HepG2 (cell line): ENCODE results near the gene RBM12. TPM values are rescaled to one million over a fixed set of nuclear protein-coding genes. Genes with fewer than 3 reads are reported as not detected.

Experiments used
- ATAC-seq: fragments of 200-7000 bp; cut with Tn5 transposase; 3 replicates; pipeline ENCODE4 v1.9.1; 2020; ENCODE audit warnings: mild to moderate bottlenecking, moderate library complexity
- BruUV-seq: library from RNA; stranded (reverse); fragments of 400-500 nt; replicated peaks from 2 replicates; lab custom pipeline; 2021; lab: Mats Ljungman, UMichigan
- CTCF ChIA-PET: fragments of 300-600 bp; formaldehyde crosslinking; extraction: SDS; loops from one replicate; lab custom pipeline; 2021; ENCODE audit warnings: low total read pairs, inconsistent platforms, low intra/inter-chr PET ratio; lab: Yijun Ruan, JAX
- POLR2A ChIA-PET: fragments of 350-600 bp; sonication (Branson Sonifier 250); formaldehyde crosslinking; loops from one replicate; lab custom pipeline; 2020; ENCODE audit warnings: antibody characterized with exemption, inconsistent platforms; lab: Yijun Ruan, JAX
- DNase-seq: peaks from one replicate; pipeline ENCODE4 v3.0.0-alpha.2; 2015; ENCODE audit warnings: low spot score
- FAIRE-seq: peaks from 3 replicates; lab custom pipeline; 2011; peaks lifted over from hg19 to GRCh38; lab: Jason Lieb, UNC
- H2AFZ ChIP-seq: one replicate; pipeline ENCODE4 v1.6.1; 2011; ENCODE audit warnings: low read length, inconsistent platforms
- H3K27ac ChIP-seq: fragments of 300-600 bp; 3 replicates; pipeline ENCODE4 v1.8.0; 2011; ENCODE audit warnings: mixed run types, mild to moderate bottlenecking, mixed read lengths, low read length, inconsistent platforms; ENCODE audit not compliant: insufficient read depth; ENCODE audit errors: extremely low read length
- H3K27me3 ChIP-seq, 2 experiments: fragments of 200-600 bp in 1 of 2; 2 replicates in 1 of 2; 3 replicates in 1 of 2; pipeline versions ENCODE4 v1.6.0 to v1.8.0; 2011; ENCODE audit warnings: low read length in 2 of 2, mild to moderate bottlenecking in 2 of 2, moderate library complexity in 2 of 2, inconsistent platforms in 1 of 2; ENCODE audit not compliant: insufficient read depth in 2 of 2, control insufficient read depth in 1 of 2
- H3K36me3 ChIP-seq, 2 experiments: fragments of 200-600 bp in 1 of 2; replicated peaks in 1 of 2; 2 replicates in 1 of 2; 3 replicates in 1 of 2; pipeline versions ENCODE4 v1.5.1 to v1.8.0; 2011; ENCODE audit warnings: low read length in 2 of 2, inconsistent platforms in 1 of 2; ENCODE audit not compliant: insufficient read depth in 2 of 2, control insufficient read depth in 1 of 2
- H3K4me1 ChIP-seq: 2 replicates; pipeline ENCODE4 v1.5.1; 2012; ENCODE audit warnings: low read length, inconsistent platforms; ENCODE audit not compliant: insufficient read depth
- H3K4me2 ChIP-seq: 2 replicates; pipeline ENCODE4 v1.6.0; 2011; ENCODE audit warnings: low read depth, low read length, inconsistent platforms
- H3K4me3 ChIP-seq, 3 experiments: fragments of 200-600 bp in 1 of 3; sonication (generic), shearing (Covaris generic) in 1 of 3; replicated peaks in 1 of 3; 2 replicates each; pipeline ENCODE4 v1.5.1; 2011 to 2016; ENCODE audit warnings: low read length in 3 of 3, inconsistent platforms in 2 of 3, low read depth in 2 of 3, mild to moderate bottlenecking in 2 of 3, control low read depth in 1 of 3, mixed read lengths in 1 of 3; ENCODE audit not compliant: insufficient read depth in 1 of 3
- H3K79me2 ChIP-seq: one replicate; pipeline ENCODE4 v1.6.1; 2011; ENCODE audit warnings: low read length, inconsistent platforms; ENCODE audit not compliant: insufficient read depth
- H3K9ac ChIP-seq: 2 replicates; pipeline ENCODE4 v1.6.0; 2011; ENCODE audit warnings: mild to moderate bottlenecking, low read depth, low read length, inconsistent platforms; ENCODE audit not compliant: insufficient read depth
- H3K9me3 ChIP-seq: 2 replicates; pipeline ENCODE4 v1.5.1; 2012; ENCODE audit warnings: mild to moderate bottlenecking, low read length
- H4K20me1 ChIP-seq: 2 replicates; pipeline ENCODE4 v1.6.0; 2011; ENCODE audit warnings: inconsistent platforms, mild to moderate bottlenecking, low read length, moderate library complexity; ENCODE audit not compliant: insufficient read depth
- HNF4G ChIP-seq, 2 experiments: sonication (generic) in 1 of 2; formaldehyde crosslinking in 1 of 2; IDR thresholded peaks; 2 replicates each; pipeline versions ENCODE4 v1.4.0 to v1.6.1; 2011 to 2020; ENCODE audit warnings: borderline replicate concordance in 2 of 2, low read depth in 2 of 2, mild to moderate bottlenecking in 2 of 2, low read length in 1 of 2, missing genetic modification reagents in 1 of 2, moderate library complexity in 1 of 2
- HNRNPL ChIP-seq: fragments of 200-400 bp; formaldehyde crosslinking; IDR thresholded peaks from 2 replicates; pipeline ENCODE4 v1.6.1; 2017; ENCODE audit warnings: mild to moderate bottlenecking, low read depth, low read length
- MED8 ChIP-seq: sonication (generic); formaldehyde crosslinking; IDR thresholded peaks from 2 replicates; pipeline ENCODE4 v1.8.1; 2023; ENCODE audit warnings: mild to moderate bottlenecking, missing genetic modification reagents; ENCODE audit not compliant: insufficient replicate concordance
- MXD4 ChIP-seq: IDR thresholded peaks from 2 replicates; pipeline ENCODE4 v1.6.1; 2016; ENCODE audit warnings: mild to moderate bottlenecking, missing biosample characterization, missing genetic modification reagents
- PBX3 ChIP-seq: sonication (generic); formaldehyde crosslinking; IDR thresholded peaks from 2 replicates; pipeline ENCODE4 v1.8.1; 2023; ENCODE audit warnings: missing genetic modification reagents, inconsistent platforms, borderline replicate concordance
- PHF20 ChIP-seq: sonication (generic); formaldehyde crosslinking; IDR thresholded peaks from 2 replicates; pipeline ENCODE4 v1.5.0; 2020; ENCODE audit warnings: mild to moderate bottlenecking, missing genetic modification reagents
- TBP ChIP-seq: sonication (generic); formaldehyde crosslinking; IDR thresholded peaks from 2 replicates; pipeline ENCODE4 v1.5.0; 2020; ENCODE audit warnings: missing genetic modification reagents
- TOE1 ChIP-seq: sonication (generic); formaldehyde crosslinking; IDR thresholded peaks from 2 replicates; pipeline ENCODE4 v1.4.0; 2020; ENCODE audit warnings: mild to moderate bottlenecking, missing genetic modification reagents
- XBP1 ChIP-seq: sonication (generic); formaldehyde crosslinking; IDR thresholded peaks from 2 replicates; pipeline ENCODE4 v1.5.0; 2020; ENCODE audit warnings: missing genetic modification reagents
- ZBTB44 ChIP-seq: sonication (generic); formaldehyde crosslinking; IDR thresholded peaks from 2 replicates; pipeline ENCODE4 v1.4.0; 2020; ENCODE audit warnings: missing genetic modification reagents
- ZFP91 ChIP-seq: sonication (generic); formaldehyde crosslinking; IDR thresholded peaks from 2 replicates; pipeline ENCODE4 v1.9.0; 2022; ENCODE audit warnings: missing genetic modification reagents, mild to moderate bottlenecking, borderline replicate concordance
- ZNF709 ChIP-seq: sonication (generic); formaldehyde crosslinking; IDR thresholded peaks from 2 replicates; pipeline ENCODE4 v1.5.0; 2020; ENCODE audit warnings: mild to moderate bottlenecking, missing genetic modification reagents
- ZNF781 ChIP-seq: sonication (generic); formaldehyde crosslinking; IDR thresholded peaks from 2 replicates; pipeline ENCODE4 v1.5.1; 2020; ENCODE audit warnings: borderline replicate concordance, mild to moderate bottlenecking, missing genetic modification reagents; ENCODE audit errors: not compliant biosample characterization
- ZNF839 ChIP-seq: sonication (generic); formaldehyde crosslinking; IDR thresholded peaks from 2 replicates; pipeline ENCODE4 v1.4.0; 2020; ENCODE audit warnings: missing genetic modification reagents, mild to moderate bottlenecking, borderline replicate concordance
- WGBS: methylation state at CpG from one replicate; pipeline ENCODE4 v1.1.6; 2017; ENCODE audit warnings: low lambda C conversion rate; 5-methylcytosine and 5-hydroxymethylcytosine counted together
- in situ Hi-C: cut with HindIII; loops from 2 replicates; pipeline ENCODE4 v1.10.0; 2017; ENCODE audit warnings: low pct_unique_long_range_greater_than_20kb; ENCODE audit not compliant: extremely low pct_ligation_motif_present
- intact Hi-C: fragments of 100-400 bp; cut with micrococcal nuclease; formaldehyde crosslinking; loops from one replicate; pipeline ENCODE4 v1.10.0; 2022; ENCODE audit not compliant: unreplicated experiment
- polyA plus RNA-seq, 8 experiments: library from polyadenylated mRNA; depleted of rRNA in 3 of 8; stranded (reverse) in 7 of 8; unstranded in 1 of 8; fragments of >200 nt; fragmentation: Illumina TruSeq in 4 of 8; extraction: Trizol in 4 of 8; gene quantifications; 2 replicates each; pipeline versions ENCODE4 v1.2.1 to v1.2.3, GENCODE V29; 2011 to 2016; ENCODE audit warnings: low read depth in 4 of 8, missing spikeins in 1 of 8, mixed read lengths in 1 of 8; ENCODE audit not compliant: insufficient read depth in 1 of 8
- total RNA-seq, 5 experiments: library from RNA; depleted of rRNA; stranded (reverse); fragments of >200 nt; fragmentation: Illumina TruSeq; extraction: Trizol; gene quantifications; 2 replicates each; pipeline ENCODE4 v1.2.3, GENCODE V29; 2016; ENCODE audit warnings: low read depth in 1 of 5

RBM12 gene
- total and polyA plus RNA-seq, 2 of the 13 experiments (the other 11 are each of a cell fraction or from before 2014, with no cell fraction given), result 97.9 to 104 TPM

- intact Hi-C loops, result loop anchor here (5.0 kb wide), 3 partner anchors 51 to 124 kb away; partner anchors contain the start of genes ERGIC3 and RBM39
- H2AFZ ChIP-seq, result no peak overlapping the region
- TF ChIP-seq ZFP91 (CRISPR knock-in tag), result peak; percentile 43; the same call in 1 of the 2 replicates
- no peak for TF ChIP-seq MED8 (CRISPR knock-in tag)
- TF ChIP-seq ZNF781 (CRISPR knock-in tag), result peak; percentile 77
- TF ChIP-seq PHF20, result 0 out of 2 replicates have a peak, but pooled peaks have one; percentile 11
- TF ChIP-seq ZNF709, result peak; percentile 83
- TF ChIP-seq PBX3 (CRISPR knock-in tag), result no peak
- TF ChIP-seq TBP (CRISPR knock-in tag), result no peak
- no peak for TF ChIP-seq HNF4G (IDR thresholded peaks at IDR 0.05; ENCODE audit: borderline replicate concordance, low read depth, low read length)
- TF ChIP-seq HNF4G (CRISPR knock-in tag; IDR thresholded peaks at IDR 0.05; ENCODE audit: borderline replicate concordance, low read depth), result 0 out of 2 replicates have a peak, but pooled peaks have one; percentile 51
- no peak for TF ChIP-seq XBP1 (CRISPR knock-in tag)
- no peak for TF ChIP-seq TOE1 (CRISPR knock-in tag)
- TF ChIP-seq ZNF839 (CRISPR knock-in tag), result peak; percentile 89; the same call in 1 of the 2 replicates
- TF ChIP-seq HNRNPL, result 0 out of 2 replicates have a peak, but pooled peaks have one; percentile 36
- TF ChIP-seq MXD4, result no peak
- no peak for TF ChIP-seq ZBTB44 (CRISPR knock-in tag)
Measured at GRCh38 chr20:35618263-35619131, 46.2 kb downstream of the RBM12 start.

More at GRCh38 chr20:35618263-35619131, 46.2 kb downstream of the RBM12 start:
- peaks cover 15% of the 10 kb centered on the region for H3K79me2 ChIP-seq
- H3K9me3 ChIP-seq, result no peaks in the 10 kb centered on the region
- peak overlapping the region; percentile 97 for H3K4me2 ChIP-seq
- 2% methylated on average over 24 of the region's 35 CpGs for WGBS
- BruUV-seq, result no TSS peak
- peak overlapping the region; percentile 87 for H3K27ac ChIP-seq
- in situ Hi-C loops, result loop anchor here (5.0 kb wide), 1 partner anchor 44 kb away; the partner anchor contains the start of genes CPNE1 and RBM12
- H3K9ac ChIP-seq, result peak overlapping the region; percentile 85
- H3K4me3 ChIP-seq, result peak overlapping the region; percentile 67 to 96 (median 87)
- H4K20me1 ChIP-seq, result no peaks in the 10 kb centered on the region; the same call in 1 of the 2 replicates
- DNase-seq (no peak), ATAC-seq (0 out of 3 replicates have a peak, but pooled peaks have one; percentile 0), FAIRE-seq (no peak)
- CTCF ChIA-PET, result interaction anchor here (0.8 to 1.1 kb wide), 2 partner anchors 50 to 80 kb away, joined by 3 to 4 read pairs; no protein-coding TSS in a partner anchor
- H3K36me3 ChIP-seq, result peaks cover 5 to 14% of the 10 kb centered on the region in 2 experiments
- peaks cover 26% of the 10 kb centered on the region for H3K4me1 ChIP-seq
- peaks cover 0 to 7% of the 10 kb centered on the region in 2 experiments; a peak in 1 of 5 replicates for H3K27me3 ChIP-seq
- POLR2A ChIA-PET, result interaction anchor here (0.6 to 6.7 kb wide), 25 partner anchors 12 to 336 kb away, joined by 3 to 152 read pairs (median 4); partner anchors contain the start of genes CEP250, CPNE1, EIF6 and ERGIC3
